CD14-positive monocyte (primary cell): ENCODE data around the gene RBKS. TPM values are rescaled to one million over a fixed set of nuclear protein-coding genes. Genes with fewer than 3 reads are reported as not detected.

Experiments
- DNase-seq, 3 donors: peaks; one replicate each; pipeline ENCODE4 v3.0.0-alpha.2; 2011 to 2022
- H2AFZ ChIP-seq: 2 replicates; pipeline ENCODE4 v1.6.0; 2012; ENCODE audit warnings: mild to moderate bottlenecking, low read depth, low read length, inconsistent platforms; ENCODE audit not compliant: insufficient read depth, poor library complexity, severe bottlenecking
- H3K27ac ChIP-seq, 2 donors: 1 replicate in 1 of 2; 2 replicates in 1 of 2; pipeline ENCODE4 v1.5.1; 2012 to 2013; ENCODE audit warnings: low read length in 2 of 2, control low read depth in 1 of 2, inconsistent platforms in 1 of 2, low read depth in 1 of 2, mild to moderate bottlenecking in 1 of 2
- H3K27me3 ChIP-seq, 2 donors: one replicate each; pipeline versions ENCODE4 v1.6.0 to v1.6.1; 2011 to 2013; ENCODE audit warnings: low read length in 2 of 2; ENCODE audit not compliant: control insufficient read depth in 2 of 2, insufficient read depth in 2 of 2
- H3K36me3 ChIP-seq, 2 donors: replicated peaks in 1 of 2; 1 replicate in 1 of 2; 2 replicates in 1 of 2; pipeline versions ENCODE4 v1.5.1 to v1.6.1; 2012 to 2013; ENCODE audit warnings: low read length in 2 of 2, control low read depth in 1 of 2, inconsistent platforms in 1 of 2, mild to moderate bottlenecking in 1 of 2; ENCODE audit not compliant: insufficient read depth in 2 of 2, control insufficient read depth in 1 of 2
- H3K4me1 ChIP-seq, 2 donors: 1 replicate in 1 of 2; 2 replicates in 1 of 2; pipeline versions ENCODE4 v1.5.1 to v1.6.1; 2012 to 2013; ENCODE audit warnings: low read length in 2 of 2, control low read depth in 1 of 2, inconsistent platforms in 1 of 2, mild to moderate bottlenecking in 1 of 2, moderate library complexity in 1 of 2; ENCODE audit not compliant: insufficient read depth in 2 of 2, control insufficient read depth in 1 of 2
- H3K4me2 ChIP-seq: replicated peaks from 2 replicates; pipeline ENCODE3; 2012; ENCODE audit warnings: low read length, moderate library complexity, mild to moderate bottlenecking; ENCODE audit not compliant: poor library complexity, severe bottlenecking; ENCODE audit errors: extremely low read depth
- H3K4me3 ChIP-seq, 3 experiments: fragments of 200-600 bp in 1 of 3; sonication (generic) in 1 of 3; replicated peaks in 1 of 3; 1 replicate in 2 of 3; 2 replicates in 1 of 3; pipeline ENCODE4 v1.5.1; 2011 to 2013; ENCODE audit warnings: low read length in 3 of 3, mild to moderate bottlenecking in 3 of 3, control low read depth in 2 of 3, low read depth in 2 of 3, inconsistent platforms in 1 of 3, moderate library complexity in 1 of 3
- H3K79me2 ChIP-seq: 2 replicates; pipeline ENCODE4 v1.6.0; 2012; ENCODE audit warnings: mild to moderate bottlenecking, control low read depth, inconsistent platforms, low read length, moderate library complexity; ENCODE audit not compliant: insufficient read depth
- H3K9ac ChIP-seq: 2 replicates; pipeline ENCODE4 v1.6.0; 2017; ENCODE audit warnings: low read length, mild to moderate bottlenecking; ENCODE audit not compliant: insufficient read depth, poor library complexity, severe bottlenecking
- H3K9me3 ChIP-seq, 2 donors: replicated peaks in 1 of 2; 1 replicate in 1 of 2; 2 replicates in 1 of 2; pipeline versions ENCODE4 v1.5.1 to v1.6.1; 2012 to 2013; ENCODE audit warnings: low read length in 2 of 2, control low read depth in 1 of 2; ENCODE audit not compliant: control insufficient read depth in 1 of 2, insufficient read depth in 1 of 2
- H4K20me1 ChIP-seq: 2 replicates; pipeline ENCODE4 v1.6.0; 2012; ENCODE audit warnings: mild to moderate bottlenecking, low read length, control low read depth, moderate library complexity; ENCODE audit not compliant: insufficient read depth
- H3K27ac Mint-ChIP-seq, 7 donors: one replicate each; pipeline ENCODE4 v1.8.0; 2020; ENCODE audit warnings: mild to moderate bottlenecking in 7 of 7, mixed read lengths in 7 of 7, moderate library complexity in 6 of 7, inconsistent platforms in 2 of 7
- H3K27me3 Mint-ChIP-seq, 3 donors: one replicate each; pipeline ENCODE4 v1.8.0; 2021 to 2022; ENCODE audit warnings: low read depth in 3 of 3, mild to moderate bottlenecking in 3 of 3, mixed read lengths in 3 of 3, moderate library complexity in 3 of 3, inconsistent platforms in 1 of 3
- H3K36me3 Mint-ChIP-seq, 2 donors: one replicate each; pipeline ENCODE4 v1.8.0; 2020; ENCODE audit warnings: mixed read lengths in 2 of 2, inconsistent platforms in 1 of 2, mild to moderate bottlenecking in 1 of 2
- H3K4me1 Mint-ChIP-seq: one replicate; pipeline ENCODE4 v1.8.0; 2020; ENCODE audit warnings: mild to moderate bottlenecking, mixed read lengths
- H3K4me3 Mint-ChIP-seq, 2 donors: one replicate each; pipeline ENCODE4 v1.8.0; 2020; ENCODE audit warnings: mild to moderate bottlenecking in 2 of 2, mixed read lengths in 2 of 2, moderate library complexity in 1 of 2
- H3K9me3 Mint-ChIP-seq, 7 donors: one replicate each; pipeline ENCODE4 v1.8.0; 2020 to 2022; ENCODE audit warnings: mixed read lengths in 7 of 7, mild to moderate bottlenecking in 6 of 7, moderate library complexity in 6 of 7, inconsistent platforms in 2 of 7
- CTCF ChIP-seq: fragments of 200-600 bp; IDR thresholded peaks from one replicate; pipeline ENCODE4 v1.8.0; 2022; ENCODE audit warnings: antibody characterized with exemption, mild to moderate bottlenecking
- WGBS: methylation state at CpG from one replicate; pipeline ENCODE4 v1.1.5; 2013; ENCODE audit warnings: missing lambda C conversion rate; ENCODE audit not compliant: insufficient coverage; 5-methylcytosine and 5-hydroxymethylcytosine counted together
- intact Hi-C, 2 donors: fragments of 100-400 bp; cut with micrococcal nuclease; formaldehyde crosslinking; loops; one replicate each; pipeline versions ENCODE4 v1.15.0 to v1.15.1; 2023
- polyA plus RNA-seq, 3 donors: library from polyadenylated mRNA; depleted of rRNA in 1 of 3; unstranded in 2 of 3; stranded (reverse) in 1 of 3; fragments of 300-500 nt in 2 of 3; fragments of >200 nt in 1 of 3; fragmentation: Illumina TruSeq in 2 of 3; gene quantifications; 1 replicate in 2 of 3; 2 replicates in 1 of 3; pipeline ENCODE4 v1.2.3, GENCODE V29; 2012 to 2021

The RBKS gene
- polyA plus RNA-seq, 3 donors: 3.9 to 39.1 (median 4.3) TPM

DNA sequence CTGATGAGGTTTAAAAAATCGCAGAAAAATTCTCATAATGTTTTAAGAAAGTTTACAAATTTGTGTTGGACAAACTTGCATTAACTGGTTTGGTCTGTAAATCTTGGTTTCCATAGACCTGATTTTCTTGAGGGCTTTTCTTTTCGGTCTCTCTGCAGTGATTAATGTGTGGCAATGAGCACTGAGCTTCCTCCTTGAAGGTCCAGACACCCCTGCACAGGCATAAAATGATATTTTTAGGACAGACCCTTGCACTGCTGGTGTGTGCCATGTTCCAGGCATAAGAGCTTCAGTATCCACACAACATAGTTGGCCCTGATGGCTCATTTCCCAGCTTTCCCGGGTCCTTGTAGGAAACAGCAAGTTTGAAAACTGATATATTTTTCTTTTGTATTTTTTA, 85.0 kb downstream of the RBKS start:
- no peaks in the 10 kb centered on the region for H3K36me3 Mint-ChIP-seq
- intact Hi-C loops: no loop called here
- no peaks in the 10 kb centered on the region for H3K27me3 ChIP-seq
- H3K4me1 ChIP-seq: peaks cover 80 to 90% of the 10 kb centered on the region in 2 donors
- no peaks in the 10 kb centered on the region for H3K36me3 ChIP-seq
- H3K79me2 ChIP-seq: peaks cover 40% of the 10 kb centered on the region
- H3K4me2 ChIP-seq: no peak overlapping the region
- TF ChIP-seq CTCF: no peak
- H3K27ac ChIP-seq: peak overlapping the region in 1 of 2 donors; percentile 71
- H3K9me3 Mint-ChIP-seq: no peaks in the 10 kb centered on the region
- H3K4me1 Mint-ChIP-seq: peaks cover 82% of the 10 kb centered on the region
- no peaks in the 10 kb centered on the region for H4K20me1 ChIP-seq
- no peaks in the 10 kb centered on the region for H3K9me3 ChIP-seq
- peak overlapping the region in 6 of 7 donors; percentile 37 to 75 (median 66) for H3K27ac Mint-ChIP-seq
- no peak overlapping the region for H3K4me3 Mint-ChIP-seq
- no peak overlapping the region for H3K4me3 ChIP-seq
- no CpG with 5 or more reads among the region's 3 CpGs for WGBS
- H2AFZ ChIP-seq: no peak overlapping the region
- H3K9ac ChIP-seq: no peak overlapping the region
- peak in 1 of 3 donors; percentile 23 for DNase-seq
- H3K27me3 Mint-ChIP-seq: no peaks in the 10 kb centered on the region

GRCh38 chr2:27804146-27804545, 86.0 kb downstream of the RBKS start:
- no peak for DNase-seq
- no peak overlapping the region for H3K4me2 ChIP-seq
- no peaks in the 10 kb centered on the region for H3K36me3 ChIP-seq
- no peaks in the 10 kb centered on the region for H4K20me1 ChIP-seq
- H3K4me1 ChIP-seq: peaks cover 75 to 90% of the 10 kb centered on the region in 2 donors
- H3K27ac Mint-ChIP-seq: peak overlapping the region in 6 of 7 donors; percentile 58 to 90 (median 74)
- H3K4me3 Mint-ChIP-seq: no peak overlapping the region
- TF ChIP-seq CTCF: no peak
- peaks cover 80% of the 10 kb centered on the region for H3K4me1 Mint-ChIP-seq
- peak overlapping the region in 1 of 2 donors; percentile 71 for H3K27ac ChIP-seq
- no peaks in the 10 kb centered on the region for H3K27me3 ChIP-seq
- no peaks in the 10 kb centered on the region for H3K36me3 Mint-ChIP-seq
- peak overlapping the region in 1 of 3 experiments; percentile 14 for H3K4me3 ChIP-seq
- H3K79me2 ChIP-seq: peaks cover 40% of the 10 kb centered on the region
- intact Hi-C loops: no loop called here
- no peaks in the 10 kb centered on the region for H3K27me3 Mint-ChIP-seq
- no peaks in the 10 kb centered on the region for H3K9me3 ChIP-seq
- no peak overlapping the region for H2AFZ ChIP-seq
- no peak overlapping the region for H3K9ac ChIP-seq
- H3K9me3 Mint-ChIP-seq: no peaks in the 10 kb centered on the region
